ENCODE data around the gene PLGRKT.
"Not testable (repeated sequence)": the region's sequence is repeated elsewhere in the genome, so short reads cannot be mapped to it uniquely, and the experiment has no call there.

The PLGRKT gene

GRCh38 chr9:5437254-5438216 is at the start of gene PLGRKT:
Gene PLGRKT (minus strand): TSS chr9:5437925. CDS start chr9:5431977, 5,948 bp downstream.
- DNase-seq (ENCODE audit: low read depth, low spot score): peak; percentile 97

GRCh38 chr9:5486988-5487387 is 49.3 kb upstream of the PLGRKT start:
- DNase-seq (ENCODE audit: low read depth, low spot score): no peak

GRCh38 chr9:5485378-5486085 is 47.8 kb upstream of the PLGRKT start:
- no peak for DNase-seq (ENCODE audit: low read depth, low spot score)

GRCh38 chr9:5483306-5483705 is 45.6 kb upstream of the PLGRKT start:
- DNase-seq (ENCODE audit: low read depth, low spot score): no peak

GRCh38 chr9:5482194-5482593 is 44.5 kb upstream of the PLGRKT start:
- DNase-seq (ENCODE audit: low read depth, low spot score): no peak

- no peak for DNase-seq (ENCODE audit: low read depth, low spot score)
These were observed 43.8 kb upstream of the PLGRKT start for GRCh38 chr9:5481322-5482040.

GRCh38 chr9:5480919-5481318 is 43.2 kb upstream of the PLGRKT start:
- no peak for DNase-seq (ENCODE audit: low read depth, low spot score)

- DNase-seq (ENCODE audit: low read depth, low spot score): no peak
These were observed 42.4 kb upstream of the PLGRKT start for GRCh38 chr9:5479994-5480694.

- DNase-seq (ENCODE audit: low read depth, low spot score): no peak
These were observed 40.5 kb upstream of the PLGRKT start for GRCh38 chr9:5478206-5478605.

- not testable (repeated sequence) for DNase-seq (ENCODE audit: low read depth, low spot score)
These were observed 37.9 kb upstream of the PLGRKT start for GRCh38 chr9:5475611-5476010.

- no peak for DNase-seq (ENCODE audit: low read depth, low spot score)
These were observed 33.1 kb upstream of the PLGRKT start for GRCh38 chr9:5470816-5471215.

GRCh38 chr9:5470122-5470521 is 32.4 kb upstream of the PLGRKT start:
- DNase-seq (ENCODE audit: low read depth, low spot score): no peak

- no peak for DNase-seq (ENCODE audit: low read depth, low spot score)
These were observed 31.1 kb upstream of the PLGRKT start for GRCh38 chr9:5468850-5469249.

GRCh38 chr9:5466766-5467165 is 29.0 kb upstream of the PLGRKT start:
- no peak for DNase-seq (ENCODE audit: low read depth, low spot score)

- DNase-seq (ENCODE audit: low read depth, low spot score): no peak
These were observed 28.3 kb upstream of the PLGRKT start for GRCh38 chr9:5466005-5466404.

- not testable (repeated sequence) for DNase-seq (ENCODE audit: low read depth, low spot score)
These were observed 27.2 kb upstream of the PLGRKT start for GRCh38 chr9:5464831-5465330.

- DNase-seq (ENCODE audit: low read depth, low spot score): no peak
These were observed 22.4 kb upstream of the PLGRKT start for GRCh38 chr9:5460157-5460556.

GRCh38 chr9:5459289-5459829 is 21.6 kb upstream of the PLGRKT start:
- DNase-seq (ENCODE audit: low read depth, low spot score): no peak

GRCh38 chr9:5455181-5455580 is 17.5 kb upstream of the PLGRKT start:
- DNase-seq (ENCODE audit: low read depth, low spot score): no peak

- DNase-seq (ENCODE audit: low read depth, low spot score): no peak
These were observed 15.9 kb upstream of the PLGRKT start for GRCh38 chr9:5453673-5454072.

GRCh38 chr9:5453004-5453403 is 15.3 kb upstream of the PLGRKT start:
- no peak for DNase-seq (ENCODE audit: low read depth, low spot score)
